K562 (cell line): ENCODE data around the gene SLC17A1. TPM values are rescaled to one million over a fixed set of nuclear protein-coding genes. Genes with fewer than 3 reads are reported as not detected.

Experiments used
- ATAC-seq: fragments of 200-7000 bp; cut with Tn5 transposase; 3 replicates; pipeline ENCODE4 v1.9.1; 2020; ENCODE audit warnings: moderate library complexity
- BruUV-seq: library from RNA; stranded (reverse); fragments of 400-500 nt; replicated peaks from 2 replicates; lab custom pipeline; 2021; lab: Mats Ljungman, UMichigan
- CTCF ChIA-PET: fragments of 300-600 bp; formaldehyde crosslinking; extraction: SDS; loops from one replicate; lab custom pipeline; 2021; ENCODE audit warnings: low intra/inter-chr PET ratio; lab: Yijun Ruan, JAX
- POLR2A ChIA-PET: fragments of 300-600, 350-650 bp; sonication (Branson Sonifier 250); formaldehyde crosslinking; extraction: SDS; loops from one replicate; lab custom pipeline; 2021; ENCODE audit warnings: antibody characterized with exemption, inconsistent platforms; lab: Yijun Ruan, JAX
- DNase-seq, 4 experiments: peaks; one replicate each; pipeline versions ENCODE4 v3.0.0 to v3.0.0-alpha.2; 2011 to 2018; ENCODE audit warnings: low spot score in 3 of 4, mixed read lengths in 3 of 4; ENCODE audit errors: extremely low read depth in 1 of 4
- FAIRE-seq: peaks from 2 replicates; lab custom pipeline; 2011; peaks lifted over from hg19 to GRCh38; lab: Jason Lieb, UNC
- H2AFZ ChIP-seq: 2 replicates; pipeline ENCODE4 v1.6.0; 2011; ENCODE audit warnings: low read depth, low read length, control low read depth, inconsistent platforms
- H3K27ac ChIP-seq: fragments of 200-600 bp; 3 replicates; pipeline ENCODE4 v1.8.0; 2011; ENCODE audit warnings: low read depth, mild to moderate bottlenecking, control low read depth, inconsistent platforms, low read length, moderate library complexity, mixed read lengths; ENCODE audit errors: extremely low read depth
- H3K27me3 ChIP-seq, 2 experiments: fragments of 300-600 bp in 1 of 2; 2 replicates in 1 of 2; 3 replicates in 1 of 2; pipeline versions ENCODE4 v1.6.0 to v1.8.0; 2011; ENCODE audit warnings: inconsistent platforms in 2 of 2, low read length in 2 of 2, mild to moderate bottlenecking in 1 of 2, mixed read lengths in 1 of 2, moderate library complexity in 1 of 2; ENCODE audit not compliant: control insufficient read depth in 2 of 2, insufficient read depth in 2 of 2
- H3K36me3 ChIP-seq: fragments of 300-600 bp; 3 replicates; pipeline ENCODE4 v1.8.0; 2011; ENCODE audit warnings: mild to moderate bottlenecking, low read length, inconsistent platforms; ENCODE audit not compliant: control insufficient read depth, insufficient read depth
- H3K4me1 ChIP-seq, 2 experiments: fragments of 200-600 bp in 1 of 2; replicated peaks in 1 of 2; 2 replicates in 1 of 2; 3 replicates in 1 of 2; pipeline versions ENCODE4 v1.5.1 to v1.8.0; 2011; ENCODE audit warnings: inconsistent platforms in 2 of 2, low read length in 2 of 2, mild to moderate bottlenecking in 1 of 2, mixed read lengths in 1 of 2, moderate library complexity in 1 of 2; ENCODE audit not compliant: control insufficient read depth in 2 of 2, insufficient read depth in 2 of 2
- H3K4me2 ChIP-seq: 2 replicates; pipeline ENCODE4 v1.6.1; 2011; ENCODE audit warnings: low read length, control low read depth, inconsistent platforms, mixed read lengths; ENCODE audit not compliant: insufficient read depth
- H3K4me3 ChIP-seq: fragments of 200-600 bp; sonication (generic), shearing (Covaris generic); 2 replicates; pipeline ENCODE4 v1.5.1; 2016; ENCODE audit warnings: control low read depth, inconsistent platforms
- H3K79me2 ChIP-seq: fragments of 200-600 bp; 3 replicates; pipeline ENCODE4 v1.8.0; 2011; ENCODE audit warnings: low read length, inconsistent platforms; ENCODE audit not compliant: control insufficient read depth, insufficient read depth
- H3K9ac ChIP-seq, 2 experiments: 2 replicates each; pipeline versions ENCODE4 v1.6.0 to v1.6.1; 2011; ENCODE audit warnings: low read depth in 2 of 2, low read length in 2 of 2, control low read depth in 1 of 2, inconsistent platforms in 1 of 2, mild to moderate bottlenecking in 1 of 2, mixed read lengths in 1 of 2; ENCODE audit not compliant: insufficient read depth in 1 of 2
- H3K9me1 ChIP-seq: one replicate; pipeline ENCODE4 v1.6.0; 2011; ENCODE audit warnings: inconsistent platforms, mild to moderate bottlenecking, low read length, moderate library complexity; ENCODE audit not compliant: control insufficient read depth, insufficient read depth
- H3K9me3 ChIP-seq: replicated peaks from 2 replicates; pipeline ENCODE4 v1.5.1; 2011; ENCODE audit warnings: low read depth, low read length, inconsistent platforms; ENCODE audit not compliant: control insufficient read depth, insufficient read depth
- H4K20me1 ChIP-seq: replicated peaks from 2 replicates; pipeline ENCODE4 v1.6.1; 2011; ENCODE audit warnings: low read length, inconsistent platforms, mixed read lengths; ENCODE audit not compliant: control insufficient read depth, insufficient read depth
- CEBPG ChIP-seq, 3 experiments: fragments of 200-800 bp in 1 of 3; sonication (Bioruptor generic) in 1 of 3; sonication (generic) in 1 of 3; formaldehyde crosslinking in 1 of 3; IDR thresholded peaks in 2 of 3; conservative IDR thresholded peaks in 1 of 3; 2 replicates each; pipeline versions ENCODE4 v1.6.1 to v1.8.0; 2016 to 2022; ENCODE audit warnings: missing compliant biosample characterization in 2 of 3, missing genetic modification characterization in 2 of 3, mild to moderate bottlenecking in 1 of 3, missing genetic modification reagents in 1 of 3
- in situ Hi-C: fragments of 300-500 bp; cut with MboI; formaldehyde crosslinking; loops from 4 replicates; pipeline ENCODE4 v1.15.0; 2018; ENCODE audit warnings: inconsistent platforms, mixed read lengths
- intact Hi-C: fragments of 100-400 bp; cut with micrococcal nuclease; formaldehyde crosslinking; loops from 2 replicates; pipeline ENCODE4 v1.14.2; 2022
- polyA plus RNA-seq, 8 experiments: library from polyadenylated mRNA; depleted of rRNA in 4 of 8; stranded (reverse) in 5 of 8; unstranded in 3 of 8; fragments of >200 nt; fragmentation: Nextera tagmentation in 2 of 8; fragmentation: Illumina TruSeq in 1 of 8; extraction: Ambion mirVana in 2 of 8; extraction: Trizol in 1 of 8; gene quantifications; 2 replicates each; pipeline versions ENCODE4 v1.2.1 to v1.2.3, GENCODE V29; 2011 to 2014; ENCODE audit warnings: inconsistent platforms in 1 of 8, missing spikeins in 1 of 8
- total RNA-seq, 7 experiments: library from RNA; depleted of rRNA in 6 of 7; stranded (reverse); fragments of >200 nt in 6 of 7; fragmentation: Illumina TruSeq in 2 of 7; extraction: Trizol in 2 of 7; gene quantifications; 2 replicates each; pipeline versions ENCODE4 v1.2.1 to v1.2.3, GENCODE V29; 2011 to 2021; ENCODE audit warnings: low replicate concordance in 1 of 7

SLC17A1 gene
- total and polyA plus RNA-seq, 9 of the 15 experiments (the other 6 are each of a cell fraction or from before 2014, with no cell fraction given) = not detected

GRCh38 chr6:25735261-25735660, 96.6 kb downstream of the SLC17A1 start:
- H3K4me2 ChIP-seq = no peak overlapping the region

More at GRCh38 chr6:25735261-25735660, 96.6 kb downstream of the SLC17A1 start:
- FAIRE-seq (no peak), DNase-seq (no peak), ATAC-seq (no peak)
- CTCF ChIA-PET = no interaction called here
- Histone ChIP-seq H3K36me3 (no peaks in the 10 kb centered on the region), H3K9me1 (no peaks in the 10 kb centered on the region), H3K79me2 (no peaks in the 10 kb centered on the region), H2AFZ (no peak overlapping the region), H3K9me3 (no peaks in the 10 kb centered on the region), H3K4me3 (no peak overlapping the region), H4K20me1 (no peaks in the 10 kb centered on the region), H3K27me3 (peaks cover 13 to 15% of the 10 kb centered on the region in 2 experiments; a peak in 4 of 5 replicates), H3K4me1 (peaks cover 0 to 4% of the 10 kb centered on the region in 2 experiments; a peak in 1 of 5 replicates), H3K27ac (no peak overlapping the region), H3K9ac (no peak overlapping the region)
- BruUV-seq = no TSS peak
- in situ Hi-C loops (no loop called here), intact Hi-C loops (no loop called here)
- TF ChIP-seq CEBPG (CRISPR knock-in tag; IDR thresholded peaks at IDR 0.05) (no peak), CEBPG (tag; conservative IDR thresholded peaks at IDR 0.05 in 1 of 2, IDR thresholded peaks at IDR 0.05 in 1 of 2) (no peak)
- POLR2A ChIA-PET = no interaction called here

Other genes with a start within 250 kb of the SLC17A1 start
- gene SCGN, start 179.8 kb downstream of the SLC17A1 start, total RNA-seq (2014; rRNA removed) = not detected in 2 replicates
- not detected in 2 replicates for gene SCGN, start 179.8 kb downstream of the SLC17A1 start, total RNA-seq (2014; rRNA removed; fragmentation: Illumina TruSeq; extraction: Trizol)
- not detected in 2 replicates for gene SCGN, start 179.8 kb downstream of the SLC17A1 start, total RNA-seq (2015; rRNA removed; fragmentation: Illumina TruSeq; extraction: Trizol)
- not detected in 2 replicates for gene SCGN, start 179.8 kb downstream of the SLC17A1 start, total RNA-seq (2021)
- gene SCGN, start 179.8 kb downstream of the SLC17A1 start, polyA plus RNA-seq (2011; rRNA removed) = 0.09 TPM in 1 of 2 replicates, not detected in the other
- gene SCGN, start 179.8 kb downstream of the SLC17A1 start, polyA plus RNA-seq (2014; fragmentation: Illumina TruSeq; extraction: Trizol) = not detected in 2 replicates
- not detected for gene SCGN, start 179.8 kb downstream of the SLC17A1 start, polyA plus RNA-seq (2014; fragmentation: Nextera tagmentation; extraction: Ambion mirVana)
- not detected in 2 replicates for gene SCGN, start 179.8 kb downstream of the SLC17A1 start, polyA plus RNA-seq (2014; rRNA removed)
- gene SLC17A4, start 77.3 kb downstream of the SLC17A1 start, total RNA-seq (2014; rRNA removed) = not detected in 2 replicates
- not detected in 2 replicates for gene SLC17A4, start 77.3 kb downstream of the SLC17A1 start, total RNA-seq (2014; rRNA removed; fragmentation: Illumina TruSeq; extraction: Trizol)
- gene SLC17A4, start 77.3 kb downstream of the SLC17A1 start, total RNA-seq (2015; rRNA removed; fragmentation: Illumina TruSeq; extraction: Trizol) = not detected in 2 replicates
- not detected in 2 replicates for gene SLC17A4, start 77.3 kb downstream of the SLC17A1 start, total RNA-seq (2021)
- gene SLC17A4, start 77.3 kb downstream of the SLC17A1 start, polyA plus RNA-seq (2011; rRNA removed) = not detected in 2 replicates
- gene SLC17A4, start 77.3 kb downstream of the SLC17A1 start, polyA plus RNA-seq (2014; fragmentation: Illumina TruSeq; extraction: Trizol) = not detected in 2 replicates
- gene SLC17A4, start 77.3 kb downstream of the SLC17A1 start, polyA plus RNA-seq (2014; fragmentation: Nextera tagmentation; extraction: Ambion mirVana) = not detected
- gene SLC17A4, start 77.3 kb downstream of the SLC17A1 start, polyA plus RNA-seq (2014; rRNA removed) = not detected in 2 replicates
- gene SLC17A3, start 42.2 kb upstream of the SLC17A1 start, total RNA-seq (2014; rRNA removed) = not detected in 2 replicates
- gene SLC17A3, start 42.2 kb upstream of the SLC17A1 start, total RNA-seq (2014; rRNA removed; fragmentation: Illumina TruSeq; extraction: Trizol) = not detected in 2 replicates
- gene SLC17A3, start 42.2 kb upstream of the SLC17A1 start, total RNA-seq (2015; rRNA removed; fragmentation: Illumina TruSeq; extraction: Trizol) = not detected in 2 replicates
- not detected in 2 replicates for gene SLC17A3, start 42.2 kb upstream of the SLC17A1 start, total RNA-seq (2021)
- 0.08 TPM in 1 of 2 replicates, not detected in the other for gene SLC17A3, start 42.2 kb upstream of the SLC17A1 start, polyA plus RNA-seq (2011; rRNA removed)
- gene SLC17A3, start 42.2 kb upstream of the SLC17A1 start, polyA plus RNA-seq (2014; fragmentation: Illumina TruSeq; extraction: Trizol) = not detected in 2 replicates
- under 1 TPM in 1 of 2 experiments, not detected in 1; 0.04 TPM for gene SLC17A3, start 42.2 kb upstream of the SLC17A1 start, polyA plus RNA-seq (2014; fragmentation: Nextera tagmentation; extraction: Ambion mirVana)
- gene SLC17A3, start 42.2 kb upstream of the SLC17A1 start, polyA plus RNA-seq (2014; rRNA removed) = not detected in 2 replicates
- not detected in 2 replicates for gene SLC17A2, start 98.6 kb upstream of the SLC17A1 start, total RNA-seq (2014; rRNA removed)
- gene SLC17A2, start 98.6 kb upstream of the SLC17A1 start, total RNA-seq (2014; rRNA removed; fragmentation: Illumina TruSeq; extraction: Trizol) = not detected in 2 replicates
- gene SLC17A2, start 98.6 kb upstream of the SLC17A1 start, total RNA-seq (2015; rRNA removed; fragmentation: Illumina TruSeq; extraction: Trizol) = not detected in 2 replicates
- not detected in 2 replicates for gene SLC17A2, start 98.6 kb upstream of the SLC17A1 start, total RNA-seq (2021)
- not detected in 2 replicates for gene SLC17A2, start 98.6 kb upstream of the SLC17A1 start, polyA plus RNA-seq (2011; rRNA removed)
- not detected in 2 replicates for gene SLC17A2, start 98.6 kb upstream of the SLC17A1 start, polyA plus RNA-seq (2014; fragmentation: Illumina TruSeq; extraction: Trizol)
- gene SLC17A2, start 98.6 kb upstream of the SLC17A1 start, polyA plus RNA-seq (2014; fragmentation: Nextera tagmentation; extraction: Ambion mirVana) = not detected
- not detected in 2 replicates for gene SLC17A2, start 98.6 kb upstream of the SLC17A1 start, polyA plus RNA-seq (2014; rRNA removed)
- gene TRIM38, start 130.8 kb upstream of the SLC17A1 start, total RNA-seq (2014; rRNA removed) = 4.4 and 4.8 TPM in 2 replicates
- gene TRIM38, start 130.8 kb upstream of the SLC17A1 start, total RNA-seq (2014; rRNA removed; fragmentation: Illumina TruSeq; extraction: Trizol) = 6.5 and 7.3 TPM in 2 replicates
- 6.1 and 6.7 TPM in 2 replicates for gene TRIM38, start 130.8 kb upstream of the SLC17A1 start, total RNA-seq (2015; rRNA removed; fragmentation: Illumina TruSeq; extraction: Trizol)
- gene TRIM38, start 130.8 kb upstream of the SLC17A1 start, total RNA-seq (2021) = 5.3 and 6.3 TPM in 2 replicates
- gene TRIM38, start 130.8 kb upstream of the SLC17A1 start, polyA plus RNA-seq (2011; rRNA removed) = 4.8 and 6.7 TPM in 2 replicates
- 5.9 and 6.6 TPM in 2 replicates for gene TRIM38, start 130.8 kb upstream of the SLC17A1 start, polyA plus RNA-seq (2014; fragmentation: Illumina TruSeq; extraction: Trizol)
- gene TRIM38, start 130.8 kb upstream of the SLC17A1 start, polyA plus RNA-seq (2014; fragmentation: Nextera tagmentation; extraction: Ambion mirVana) = 1 to 10 TPM; 1.7 to 2.3 TPM
- 5.2 and 5.7 TPM in 2 replicates for gene TRIM38, start 130.8 kb upstream of the SLC17A1 start, polyA plus RNA-seq (2014; rRNA removed)